ENCODE results near the gene ABCG1. TPM values are rescaled to one million over a fixed set of nuclear protein-coding genes. Genes with fewer than 3 reads are reported as not detected.

Gene ABCG1
- total RNA-seq, 6 experiments from 2014 or later, result 3.3 to 9.8 (median 4.8) TPM

DNA sequence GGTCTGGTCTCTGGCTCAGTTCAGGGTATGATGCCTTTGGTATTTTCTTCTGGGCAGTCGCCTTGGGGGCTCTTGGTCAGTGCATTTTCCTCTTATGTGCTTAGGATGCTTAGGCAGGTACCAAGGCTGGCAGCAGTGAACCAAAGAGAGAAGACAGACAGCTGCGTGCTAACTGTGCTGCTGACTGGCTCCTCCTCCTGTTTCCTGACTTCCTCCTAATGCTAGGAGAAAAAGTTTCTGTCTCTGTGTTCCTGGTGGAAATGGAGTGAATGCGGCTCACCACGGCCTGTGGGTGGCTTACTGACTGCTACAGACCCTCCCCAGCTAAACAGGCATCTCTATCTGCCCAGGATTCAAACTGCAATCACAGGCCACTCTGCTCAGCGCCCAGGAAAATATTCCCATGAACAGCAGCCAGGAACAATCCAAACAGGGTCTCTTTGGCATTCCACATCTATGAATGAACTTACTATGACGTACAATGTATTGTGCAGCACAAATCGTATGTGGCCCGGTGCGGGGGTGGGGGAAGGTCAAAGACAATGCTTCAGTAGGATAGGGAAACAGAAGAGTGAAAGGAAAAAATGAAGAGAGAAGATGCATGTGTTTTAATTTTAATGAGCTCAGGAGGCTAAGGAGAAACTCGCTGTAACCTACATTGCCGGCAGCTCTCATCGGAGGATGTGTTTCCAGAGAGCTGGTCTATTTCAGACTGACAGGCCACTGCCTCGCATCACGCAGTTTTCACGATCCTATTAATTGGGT lies 2.8 kb downstream of the ABCG1 start:
- DNase-seq (no peak), ATAC-seq (peak in 1 of 4 donors; percentile 12)
- H3K36me3 ChIP-seq, result no peaks in the 10 kb centered on the region
- TF ChIP-seq, protein P1, sequence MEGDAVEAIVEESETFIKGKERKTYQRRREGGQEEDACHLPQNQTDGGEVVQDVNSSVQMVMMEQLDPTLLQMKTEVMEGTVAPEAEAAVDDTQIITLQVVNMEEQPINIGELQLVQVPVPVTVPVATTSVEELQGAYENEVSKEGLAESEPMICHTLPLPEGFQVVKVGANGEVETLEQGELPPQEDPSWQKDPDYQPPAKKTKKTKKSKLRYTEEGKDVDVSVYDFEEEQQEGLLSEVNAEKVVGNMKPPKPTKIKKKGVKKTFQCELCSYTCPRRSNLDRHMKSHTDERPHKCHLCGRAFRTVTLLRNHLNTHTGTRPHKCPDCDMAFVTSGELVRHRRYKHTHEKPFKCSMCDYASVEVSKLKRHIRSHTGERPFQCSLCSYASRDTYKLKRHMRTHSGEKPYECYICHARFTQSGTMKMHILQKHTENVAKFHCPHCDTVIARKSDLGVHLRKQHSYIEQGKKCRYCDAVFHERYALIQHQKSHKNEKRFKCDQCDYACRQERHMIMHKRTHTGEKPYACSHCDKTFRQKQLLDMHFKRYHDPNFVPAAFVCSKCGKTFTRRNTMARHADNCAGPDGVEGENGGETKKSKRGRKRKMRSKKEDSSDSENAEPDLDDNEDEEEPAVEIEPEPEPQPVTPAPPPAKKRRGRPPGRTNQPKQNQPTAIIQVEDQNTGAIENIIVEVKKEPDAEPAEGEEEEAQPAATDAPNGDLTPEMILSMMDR (IDR thresholded peaks at IDR 0.05), result no peak
- no peak for TF ChIP-seq POLR2A (IDR thresholded peaks at IDR 0.05)
- H3K4me3 ChIP-seq, result no peak overlapping the region
- H3K27me3 ChIP-seq, result no peaks in the 10 kb centered on the region
- H3K27ac ChIP-seq, result peak overlapping the region in 1 of 3 donors; percentile 3
- intact Hi-C loops (cut with DNase I), result no loop called here
- WGBS (ENCODE audit: insufficient coverage, low coverage, low lambda C conversion rate, missing lambda C conversion rate), result 69% methylated on average over 7 of the region's 15 CpGs
- H3K4me1 ChIP-seq, result peaks cover 0 to 20% (median 0%) of the 10 kb centered on the region in 4 donors
- H3K9me3 ChIP-seq, result no peaks in the 10 kb centered on the region

DNA sequence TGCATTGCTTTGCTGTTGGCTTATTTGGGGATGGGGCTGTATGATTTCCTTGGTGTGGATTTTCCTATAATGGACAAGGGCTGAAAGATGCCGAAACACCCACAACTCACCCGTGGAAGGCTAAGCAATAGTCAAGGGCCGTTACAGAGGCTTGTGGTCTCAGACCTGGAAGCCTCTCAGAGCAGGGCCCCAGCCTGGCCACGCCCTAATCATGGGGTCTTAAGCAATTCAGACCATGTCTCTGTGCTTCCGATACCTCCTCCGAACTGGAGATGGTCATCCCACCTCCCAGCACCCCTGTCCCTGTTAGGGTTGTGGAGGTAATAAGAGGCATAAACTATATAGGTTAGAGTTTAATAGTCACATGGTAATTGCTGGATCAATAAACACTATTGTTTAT lies 3.4 kb downstream of the ABCG1 start:
- Histone ChIP-seq H3K27ac (no peak overlapping the region), H3K9me3 (no peaks in the 10 kb centered on the region), H3K4me3 (no peak overlapping the region), H3K27me3 (no peaks in the 10 kb centered on the region), H3K4me1 (peaks cover 0 to 20% (median 0%) of the 10 kb centered on the region in 4 donors), H3K36me3 (no peaks in the 10 kb centered on the region)
- intact Hi-C loops (cut with DNase I), result no loop called here
- no peak for TF ChIP-seq POLR2A (IDR thresholded peaks at IDR 0.05)
- TF ChIP-seq, protein P1 (IDR thresholded peaks at IDR 0.05), result no peak
- 70% methylated on average over 4 of the region's 6 CpGs for WGBS (ENCODE audit: insufficient coverage, low coverage, low lambda C conversion rate, missing lambda C conversion rate)
- ATAC-seq, result no peak
- no peak for DNase-seq

DNA sequence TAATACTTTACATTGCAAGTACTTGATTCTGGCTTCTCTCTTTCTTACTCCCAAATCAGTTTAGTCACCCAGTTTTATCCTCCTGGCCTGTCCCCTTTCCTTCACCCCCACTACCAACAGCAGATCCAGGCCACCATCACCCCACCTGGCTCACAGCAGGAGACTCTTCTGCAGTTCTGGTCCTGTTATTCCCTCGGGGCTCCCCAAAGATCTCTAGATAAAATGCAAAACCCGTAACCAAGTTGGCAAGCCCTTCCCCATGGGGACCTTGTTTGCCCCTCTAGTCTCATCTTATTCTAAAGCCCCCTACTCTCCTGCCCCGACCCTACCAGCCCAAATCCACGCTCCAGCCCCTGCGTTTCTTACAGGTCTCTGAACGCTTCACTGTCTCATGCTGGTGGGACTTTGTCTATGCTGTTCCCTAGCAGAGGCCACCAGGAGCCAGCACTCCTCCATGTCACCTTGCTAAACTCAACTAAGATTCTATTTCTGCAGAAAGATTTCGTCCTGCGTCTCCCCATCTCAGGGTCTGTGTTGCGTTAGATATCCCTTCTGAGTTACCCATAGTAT lies 4.0 kb downstream of the ABCG1 start:
- Histone ChIP-seq H3K36me3 (no peaks in the 10 kb centered on the region), H3K9me3 (no peaks in the 10 kb centered on the region), H3K27me3 (no peaks in the 10 kb centered on the region), H3K4me3 (no peak overlapping the region), H3K27ac (no peak overlapping the region), H3K4me1 (peaks cover 0 to 20% (median 0%) of the 10 kb centered on the region in 4 donors)
- WGBS (ENCODE audit: insufficient coverage, low coverage, low lambda C conversion rate, missing lambda C conversion rate), result 85% methylated on average over 8 of the region's 9 CpGs
- no peak for ATAC-seq
- intact Hi-C loops (cut with DNase I), result no loop called here
- no peak for TF ChIP-seq POLR2A (IDR thresholded peaks at IDR 0.05)
- TF ChIP-seq, protein P1 (IDR thresholded peaks at IDR 0.05), result no peak
- DNase-seq, result peak in 1 of 3 donors; percentile 28

DNA sequence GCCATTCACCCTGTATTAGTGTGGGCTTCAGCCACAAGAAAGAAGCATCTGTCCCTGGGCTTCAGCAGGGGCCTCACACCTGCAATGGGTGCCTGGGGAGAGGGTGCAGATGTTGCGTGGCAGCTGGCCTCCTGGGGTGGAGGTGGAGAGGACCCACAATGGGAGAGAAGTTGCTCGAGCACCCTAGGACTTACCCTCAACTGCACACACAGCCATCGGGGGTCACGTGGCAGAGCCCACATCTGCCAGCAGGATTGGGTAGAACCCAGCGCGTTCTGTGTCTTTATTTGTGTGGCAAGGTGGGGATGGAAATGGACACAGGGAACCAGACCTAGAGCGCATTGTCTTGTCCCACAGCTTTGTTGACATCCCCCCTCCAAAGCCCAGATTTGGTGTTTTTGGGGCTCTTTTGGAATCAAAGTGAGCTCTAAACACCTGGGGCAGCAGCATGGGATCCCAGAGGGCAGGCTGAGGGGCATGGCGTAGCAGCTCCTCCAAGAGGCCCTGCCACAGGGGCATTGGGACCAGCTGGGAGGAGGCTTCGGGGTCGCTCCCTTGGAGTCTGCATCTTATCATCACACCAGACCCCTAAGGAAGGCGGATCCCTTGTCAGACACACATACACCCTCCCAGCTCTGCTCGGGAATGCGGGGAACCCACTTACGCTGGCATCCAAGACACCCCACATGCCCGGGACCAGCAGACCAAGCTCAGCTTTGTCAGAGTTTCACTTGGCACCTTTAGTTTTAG lies 5.1 kb downstream of the ABCG1 start:
- Histone ChIP-seq H3K27me3 (no peaks in the 10 kb centered on the region), H3K27ac (no peak overlapping the region), H3K4me3 (no peak overlapping the region), H3K9me3 (no peaks in the 10 kb centered on the region), H3K36me3 (no peaks in the 10 kb centered on the region), H3K4me1 (peaks cover 0 to 20% (median 0%) of the 10 kb centered on the region in 4 donors)
- TF ChIP-seq, protein P1 (IDR thresholded peaks at IDR 0.05), result no peak
- TF ChIP-seq POLR2A (IDR thresholded peaks at IDR 0.05), result no peak
- 100% methylated on average over 2 of the region's 15 CpGs for WGBS (ENCODE audit: insufficient coverage, low coverage, low lambda C conversion rate, missing lambda C conversion rate)
- ATAC-seq (no peak), DNase-seq (no peak)
- intact Hi-C loops (cut with DNase I), result no loop called here
